H1 (cell line): Measurements from ENCODE around the gene ANO9. TPM values are rescaled to one million over a fixed set of nuclear protein-coding genes. Genes with fewer than 3 reads are reported as not detected.

ENCODE experiments used
- CTCF ChIA-PET: fragments of 300-600 bp; sonication (Branson Sonifier 250); formaldehyde crosslinking; loops from one replicate; lab custom pipeline; 2021; ENCODE audit not compliant: partially characterized antibody; lab: Charles Lee
- POLR2A ChIA-PET: fragments of 300-600 bp; sonication (Branson Sonifier 250); formaldehyde crosslinking; loops from one replicate; lab custom pipeline; 2021; ENCODE audit warnings: inconsistent platforms; ENCODE audit not compliant: partially characterized antibody; lab: Charles Lee
- DNase-seq, 2 experiments: peaks; one replicate each; pipeline versions ENCODE4 v3.0.0 to v3.0.0-alpha.2; 2010 to 2022; ENCODE audit warnings: low spot score in 2 of 2, low read depth in 1 of 2, mixed read lengths in 1 of 2
- FAIRE-seq: peaks from 2 replicates; lab custom pipeline; 2011; peaks lifted over from hg19 to GRCh38; lab: Jason Lieb, UNC
- H2AFZ ChIP-seq: 2 replicates; pipeline ENCODE4 v1.8.1; 2012; ENCODE audit warnings: low read length, inconsistent platforms
- H2AK5ac ChIP-seq: 2 replicates; pipeline ENCODE4 v1.6.1; 2013; ENCODE audit warnings: low read depth, low read length
- H2BK120ac ChIP-seq: replicated peaks from 2 replicates; pipeline ENCODE3; 2013; ENCODE audit warnings: low read depth, low read length, inconsistent platforms
- H2BK12ac ChIP-seq: 2 replicates; pipeline ENCODE4 v1.6.1; 2013; ENCODE audit warnings: low read depth, low read length
- H2BK15ac ChIP-seq: 2 replicates; pipeline ENCODE4 v1.6.1; 2013; ENCODE audit warnings: low read length
- H2BK20ac ChIP-seq: 2 replicates; pipeline ENCODE4 v1.6.1; 2013; ENCODE audit warnings: low read length
- H2BK5ac ChIP-seq: 2 replicates; pipeline ENCODE4 v1.6.1; 2013; ENCODE audit warnings: low read depth, low read length
- H3K14ac ChIP-seq: 2 replicates; pipeline ENCODE4 v1.6.1; 2013; ENCODE audit warnings: inconsistent platforms; ENCODE audit not compliant: insufficient read length
- H3K18ac ChIP-seq: 2 replicates; pipeline ENCODE4 v1.6.1; 2013; ENCODE audit warnings: low read length; ENCODE audit errors: extremely low read depth
- H3K23ac ChIP-seq: 2 replicates; pipeline ENCODE4 v1.6.1; 2013; ENCODE audit warnings: inconsistent platforms; ENCODE audit not compliant: insufficient read length
- H3K23me2 ChIP-seq: 2 replicates; pipeline ENCODE4 v1.6.1; 2013; ENCODE audit warnings: low read depth, low read length
- H3K27ac ChIP-seq: 2 replicates; pipeline ENCODE4 v1.6.1; 2011; ENCODE audit warnings: low read depth, low read length, inconsistent platforms
- H3K27me3 ChIP-seq, 4 experiments: replicated peaks in 1 of 4; 1 replicate in 1 of 4; 2 replicates in 3 of 4; pipeline versions ENCODE4 v1.6.1 to v1.8.1; 2011 to 2013; ENCODE audit warnings: low read length in 3 of 4, mild to moderate bottlenecking in 3 of 4, inconsistent platforms in 2 of 4, mixed read lengths in 2 of 4, moderate library complexity in 1 of 4; ENCODE audit not compliant: control insufficient read depth in 3 of 4, insufficient read depth in 3 of 4; ENCODE audit errors: extremely low read depth in 1 of 4
- H3K36me3 ChIP-seq, 4 experiments: 2 replicates each; pipeline versions ENCODE4 v1.6.1 to v1.8.1; 2011 to 2013; ENCODE audit warnings: mild to moderate bottlenecking in 4 of 4, low read length in 3 of 4, moderate library complexity in 2 of 4, control low read depth in 1 of 4, inconsistent platforms in 1 of 4; ENCODE audit not compliant: insufficient read depth in 4 of 4, control insufficient read depth in 2 of 4
- H3K4ac ChIP-seq: replicated peaks from 2 replicates; pipeline ENCODE3; 2013; ENCODE audit warnings: low read length, low read depth, mixed read lengths, inconsistent platforms; ENCODE audit not compliant: insufficient read length
- H3K4me1 ChIP-seq, 4 experiments: replicated peaks in 1 of 4; 1 replicate in 1 of 4; 2 replicates in 3 of 4; pipeline versions ENCODE4 v1.6.1 to v1.8.1; 2011 to 2013; ENCODE audit warnings: low read length in 3 of 4, inconsistent platforms in 2 of 4, mixed read lengths in 1 of 4; ENCODE audit not compliant: insufficient read depth in 4 of 4, control insufficient read depth in 3 of 4
- H3K4me2 ChIP-seq, 2 experiments: 2 replicates each; pipeline versions ENCODE4 v1.6.1 to v1.8.1; 2011 to 2013; ENCODE audit warnings: low read depth in 2 of 2, low read length in 2 of 2, control low read depth in 1 of 2, inconsistent platforms in 1 of 2, mild to moderate bottlenecking in 1 of 2; ENCODE audit not compliant: insufficient read depth in 1 of 2
- H3K4me3 ChIP-seq, 4 experiments: fragments of 200-600, 300-600 bp in 1 of 4; sonication (generic), shearing (Covaris generic), sonication (Bioruptor Twin) in 1 of 4; 2 replicates each; pipeline versions ENCODE4 v1.5.1 to v1.8.1; 2011 to 2016; ENCODE audit warnings: low read length in 4 of 4, low read depth in 3 of 4, control low read depth in 2 of 4, inconsistent platforms in 2 of 4, mild to moderate bottlenecking in 2 of 4, mixed read lengths in 1 of 4, moderate library complexity in 1 of 4; ENCODE audit not compliant: insufficient read depth in 2 of 4; ENCODE audit errors: extremely low read depth in 1 of 4
- H3K56ac ChIP-seq: replicated peaks from 2 replicates; pipeline ENCODE3; 2013; ENCODE audit warnings: low read depth, mild to moderate bottlenecking, mixed read lengths, low read length, inconsistent platforms; ENCODE audit not compliant: insufficient read length
- H3K79me1 ChIP-seq: 2 replicates; pipeline ENCODE4 v1.6.1; 2013; ENCODE audit warnings: low read depth, low read length, control low read depth
- H3K79me2 ChIP-seq, 2 experiments: 2 replicates each; pipeline versions ENCODE4 v1.6.1 to v1.8.1; 2012 to 2013; ENCODE audit warnings: low read length in 2 of 2, mild to moderate bottlenecking in 2 of 2, inconsistent platforms in 1 of 2; ENCODE audit not compliant: insufficient read depth in 2 of 2, control insufficient read depth in 1 of 2
- H3K9ac ChIP-seq, 4 experiments: replicated peaks in 1 of 4; 1 replicate in 1 of 4; 2 replicates in 3 of 4; pipeline versions ENCODE4 v1.6.1 to v1.8.1; 2011 to 2013; ENCODE audit warnings: low read depth in 3 of 4, low read length in 3 of 4, control low read depth in 2 of 4, mild to moderate bottlenecking in 2 of 4, moderate library complexity in 2 of 4, inconsistent platforms in 1 of 4; ENCODE audit errors: extremely low read depth in 1 of 4
- H3K9me3 ChIP-seq, 2 experiments: 2 replicates each; pipeline versions ENCODE4 v1.6.1 to v1.8.1; 2012 to 2013; ENCODE audit warnings: mild to moderate bottlenecking in 2 of 2, moderate library complexity in 2 of 2, control low read depth in 1 of 2, inconsistent platforms in 1 of 2, low read depth in 1 of 2, low read length in 1 of 2, mixed read lengths in 1 of 2; ENCODE audit not compliant: insufficient read depth in 2 of 2
- H4K20me1 ChIP-seq, 2 experiments: replicated peaks in 1 of 2; 2 replicates each; pipeline versions ENCODE3 to v1.8.1; 2011 to 2013; ENCODE audit warnings: inconsistent platforms in 2 of 2, low read length in 2 of 2, mild to moderate bottlenecking in 1 of 2; ENCODE audit not compliant: insufficient read depth in 2 of 2, control insufficient read depth in 1 of 2
- H4K5ac ChIP-seq: 2 replicates; pipeline ENCODE4 v1.6.1; 2013; ENCODE audit warnings: low read length, low read depth, mixed read lengths, inconsistent platforms; ENCODE audit not compliant: insufficient read length
- H4K8ac ChIP-seq: 2 replicates; pipeline ENCODE4 v1.8.0; 2013; ENCODE audit warnings: mild to moderate bottlenecking, moderate library complexity, low read length, inconsistent platforms; ENCODE audit not compliant: insufficient read depth; ENCODE audit errors: extremely low read depth
- H4K91ac ChIP-seq: replicated peaks from 2 replicates; pipeline ENCODE3; 2013; ENCODE audit warnings: low read length, mixed read lengths, inconsistent platforms; ENCODE audit not compliant: insufficient read length
- CBX5 ChIP-seq: fragments of 300-800, 300-1000 bp; sonication (generic); IDR thresholded peaks from 2 replicates; pipeline ENCODE4 v1.7.1; 2016; ENCODE audit warnings: antibody characterized with exemption, low read length, low read depth
- JUND ChIP-seq: IDR thresholded peaks from 2 replicates; pipeline ENCODE4 v1.6.1; 2011; ENCODE audit warnings: mild to moderate bottlenecking, improper control_type of control experiment, low read length
- WGBS, 2 experiments: shearing (Covaris generic) in 1 of 2; methylation state at CpG; one replicate each; pipeline versions ENCODE4 v1.1.6 to v1.1.7; 2013 to 2015; ENCODE audit warnings: low lambda C conversion rate in 2 of 2, mixed read lengths in 2 of 2, inconsistent platforms in 1 of 2, low coverage in 1 of 2, missing lambda C conversion rate in 1 of 2; ENCODE audit not compliant: insufficient replicate concordance in 2 of 2, insufficient coverage in 1 of 2, insufficient read length in 1 of 2; ENCODE audit errors: extremely low coverage in 1 of 2, missing lambda C conversion rate in 1 of 2; 5-methylcytosine and 5-hydroxymethylcytosine counted together
- polyA plus RNA-seq, 7 experiments: library from polyadenylated mRNA; depleted of rRNA in 3 of 7; stranded (reverse) in 5 of 7; unstranded in 2 of 7; fragments of >200 nt in 5 of 7; fragments of 200-250 nt in 2 of 7; gene quantifications; 1 replicate in 5 of 7; 2 replicates in 1 of 7; 4 replicates in 1 of 7; pipeline versions ENCODE4 v1.2.1 to v1.2.3, GENCODE V29; 2011 to 2013; ENCODE audit warnings: missing spikeins in 2 of 7, mixed read lengths in 2 of 7
- total RNA-seq: library from RNA; stranded (reverse); fragmentation: NEBNext Ultra II Directional; extraction: Animal tissue kit (Norgen Biotek cat#: 25700); gene quantifications from 2 replicates; pipeline ENCODE4 v1.2.1, GENCODE V29; 2021

The ANO9 gene
- total and polyA plus RNA-seq, 2 of the 8 experiments (the other 6 are each of a cell fraction or from before 2014, with no cell fraction given) = 20.0 to 20.7 TPM

GRCh38 chr11:442611-443081 is 835 bp upstream of the ANO9 start:
- Histone ChIP-seq H3K4me1 (peaks cover 0 to 18% (median 7%) of the 10 kb centered on the region in 4 experiments; a peak in 5 of 7 replicates), H4K20me1 (no peaks in the 10 kb centered on the region), H3K9me3 (peaks cover 0 to 2% of the 10 kb centered on the region in 2 experiments; a peak in 1 of 4 replicates), H4K8ac (0 out of 2 replicates have a peak overlapping the region, but pooled peaks have one; percentile 35), H3K23me2 (peaks cover 2% of the 10 kb centered on the region; the same call in 1 of the 2 replicates), H2BK20ac (0 out of 2 replicates have a peak overlapping the region, but pooled peaks have one; percentile 48), H3K36me3 (no peaks in the 10 kb centered on the region), H2AFZ (no peak overlapping the region), H3K56ac (no peak overlapping the region), H3K79me2 (no peaks in the 10 kb centered on the region), H4K5ac (peak overlapping the region; percentile 5), H2BK15ac (0 out of 2 replicates have a peak overlapping the region, but pooled peaks have one; percentile 92), H3K4me3 (no peak overlapping the region), H3K79me1 (no peaks in the 10 kb centered on the region), H3K18ac (peak overlapping the region; percentile 60), H2BK12ac (peak overlapping the region; percentile 94; the same call in 1 of the 2 replicates), H3K4me2 (peak overlapping the region; percentile 33 to 39; a peak in 1 of 4 replicates), H2AK5ac (peak overlapping the region; percentile 53; the same call in 1 of the 2 replicates), H3K14ac (no peak overlapping the region), H4K91ac (peak overlapping the region; percentile 84), H3K27ac (no peak overlapping the region), H3K4ac (peak overlapping the region; percentile 66), H3K27me3 (no peaks in the 10 kb centered on the region), H2BK120ac (peak overlapping the region; percentile 21), H3K23ac (no peak overlapping the region), H3K9ac (no peak overlapping the region), H2BK5ac (peak overlapping the region; percentile 60; the same call in 1 of the 2 replicates)
- DNase-seq = no peak
- no peak for FAIRE-seq
- ChIA-PET CTCF (interaction anchor here (1.1 to 3.2 kb wide), 4 partner anchors 26 to 76 kb away, joined by 4 to 13 read pairs (median 4); no protein-coding TSS in a partner anchor), POLR2A (interaction anchor here (0.6 to 1.7 kb wide), 4 partner anchors 12 to 235 kb away, joined by 3 to 6 read pairs (median 4); partner anchors contain the start of genes BET1L and RIC8A)
- WGBS, 2 experiments = 80% methylated on average over 16 of the region's 16 CpGs; no CpG with 5 or more reads in 1 of the 2 experiments
- TF ChIP-seq JUND (no peak), CBX5 (no peak)
